NCI-H526 (cell line): ENCODE data around the gene MAPK8IP1.
A peak's percentile ranks its signal among the peaks of the same experiment; 100 is the strongest.

Source experiments
- DNase-seq, 2 experiments: peaks; one replicate each; lab custom pipeline; 2025; lab: John Stamatoyannopoulos, UW

Gene MAPK8IP1

GRCh38 chr11:45859661-45860140, 25.8 kb upstream of the MAPK8IP1 start:
- DNase-seq: no peak

GRCh38 chr11:45860348-45860747, 25.1 kb upstream of the MAPK8IP1 start:
- DNase-seq: no peak

GRCh38 chr11:45860764-45861510, 24.5 kb upstream of the MAPK8IP1 start:
- no peak for DNase-seq

GRCh38 chr11:45864041-45864440, 21.4 kb upstream of the MAPK8IP1 start:
- no peak for DNase-seq

GRCh38 chr11:45869551-45869950, 15.9 kb upstream of the MAPK8IP1 start:
- DNase-seq: no peak

- DNase-seq: no peak
These were observed 14.7 kb upstream of the MAPK8IP1 start for GRCh38 chr11:45870706-45871105.

- no peak for DNase-seq
These were observed 13.8 kb upstream of the MAPK8IP1 start for GRCh38 chr11:45871638-45872037.

GRCh38 chr11:45872651-45873356, 12.6 kb upstream of the MAPK8IP1 start:
- DNase-seq: peak; percentile 32 to 83

- DNase-seq: no peak
These were observed 9.1 kb upstream of the MAPK8IP1 start for GRCh38 chr11:45876401-45876800.

- no peak for DNase-seq
These were observed 8.2 kb upstream of the MAPK8IP1 start for GRCh38 chr11:45877221-45877620.

GRCh38 chr11:45877845-45878244, 7.6 kb upstream of the MAPK8IP1 start:
- DNase-seq: no peak

GRCh38 chr11:45879803-45880686, 5.4 kb upstream of the MAPK8IP1 start:
- DNase-seq: no peak

GRCh38 chr11:45880772-45881570, 4.5 kb upstream of the MAPK8IP1 start:
- no peak for DNase-seq

GRCh38 chr11:45881708-45882368, 3.6 kb upstream of the MAPK8IP1 start:
- no peak for DNase-seq

GRCh38 chr11:45884596-45885185, 760 bp upstream of the MAPK8IP1 start:
- no peak for DNase-seq

GRCh38 chr11:45885921-45886721, 670 bp downstream of the MAPK8IP1 start:
- peak; percentile 37 to 79 for DNase-seq

GRCh38 chr11:45886816-45887520, 1.5 kb downstream of the MAPK8IP1 start:
- DNase-seq: no peak

- no peak for DNase-seq
These were observed 2.1 kb downstream of the MAPK8IP1 start for GRCh38 chr11:45887587-45887986.

GRCh38 chr11:45889555-45889954, 4.1 kb downstream of the MAPK8IP1 start:
- DNase-seq: no peak
